ENCODE data around the gene CLP1. TPM values are rescaled to one million over a fixed set of nuclear protein-coding genes. Genes with fewer than 3 reads are reported as not detected.

CLP1 gene
- polyA plus RNA-seq, 3 donors: 7.6 to 17.9 (median 12.9) TPM

DNA sequence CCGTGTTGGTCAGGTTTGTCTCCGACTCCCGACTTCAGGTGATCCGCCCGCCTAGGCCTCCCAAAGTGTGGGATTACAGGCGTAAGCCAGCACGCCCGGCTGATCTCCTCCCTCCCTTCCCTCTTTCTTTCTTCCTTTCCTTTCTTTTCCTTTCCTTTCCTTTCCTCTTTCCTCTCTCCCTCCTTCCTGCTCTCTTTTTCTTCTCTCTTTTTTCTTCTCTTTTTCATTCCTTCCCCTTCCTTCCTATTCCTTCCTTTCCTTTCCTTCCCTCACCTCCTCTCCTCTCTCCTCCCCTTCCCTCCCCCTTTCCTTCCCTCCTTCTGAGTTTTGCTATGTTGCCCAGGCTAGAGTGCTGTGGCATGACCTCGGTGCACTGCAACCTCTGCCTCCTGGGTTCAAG lies 6.4 kb downstream of the CLP1 start:
- Histone ChIP-seq H4K20me1 (ENCODE audit: insufficient read depth, low read length) (peaks cover 13% of the 10 kb centered on the region), H3K27ac (ENCODE audit: low read depth in 1 of 2, low read length in 2 of 2) (no peak overlapping the region), H3K4me2 (replicated peaks; ENCODE audit: extremely low read depth, low read length, poor library complexity, severe bottlenecking) (no peak overlapping the region), H3K79me2 (ENCODE audit: insufficient read depth, low read length) (peaks cover 34% of the 10 kb centered on the region), H3K36me3 (replicated peaks in 1 of 2; ENCODE audit: control insufficient read depth in 1 of 2, insufficient read depth in 2 of 2, low read length in 2 of 2) (peaks cover 33 to 39% of the 10 kb centered on the region in 2 donors), H2AFZ (ENCODE audit: insufficient read depth, low read depth, low read length, poor library complexity, severe bottlenecking) (no peak overlapping the region), H3K9ac (ENCODE audit: insufficient read depth, low read length, poor library complexity, severe bottlenecking) (no peak overlapping the region), H3K27me3 (ENCODE audit: control insufficient read depth in 2 of 2, insufficient read depth in 2 of 2, low read length in 2 of 2) (no peaks in the 10 kb centered on the region), H3K4me1 (ENCODE audit: control insufficient read depth in 1 of 2, insufficient read depth in 2 of 2, low read length in 2 of 2) (peaks cover 15 to 19% of the 10 kb centered on the region in 2 donors), H3K9me3 (replicated peaks in 1 of 2; ENCODE audit: control insufficient read depth in 1 of 2, insufficient read depth in 1 of 2, low read length in 2 of 2) (no peaks in the 10 kb centered on the region), H3K4me3 (replicated peaks in 1 of 3; ENCODE audit: low read depth in 2 of 3, low read length in 3 of 3) (no peak overlapping the region)
- WGBS (ENCODE audit: insufficient coverage): 100% methylated on average over 4 of the region's 9 CpGs
- DNase-seq: no peak
- Mint-ChIP-seq H3K4me1 (peaks cover 14% of the 10 kb centered on the region), H3K27ac (no peak overlapping the region), H3K36me3 (peaks cover 35 to 45% of the 10 kb centered on the region in 2 donors), H3K9me3 (peaks cover 0 to 2% (median 0%) of the 10 kb centered on the region in 7 donors), H3K4me3 (no peak overlapping the region), H3K27me3 (ENCODE audit: low read depth in 3 of 3) (no peaks in the 10 kb centered on the region)
- TF ChIP-seq, protein P1, sequence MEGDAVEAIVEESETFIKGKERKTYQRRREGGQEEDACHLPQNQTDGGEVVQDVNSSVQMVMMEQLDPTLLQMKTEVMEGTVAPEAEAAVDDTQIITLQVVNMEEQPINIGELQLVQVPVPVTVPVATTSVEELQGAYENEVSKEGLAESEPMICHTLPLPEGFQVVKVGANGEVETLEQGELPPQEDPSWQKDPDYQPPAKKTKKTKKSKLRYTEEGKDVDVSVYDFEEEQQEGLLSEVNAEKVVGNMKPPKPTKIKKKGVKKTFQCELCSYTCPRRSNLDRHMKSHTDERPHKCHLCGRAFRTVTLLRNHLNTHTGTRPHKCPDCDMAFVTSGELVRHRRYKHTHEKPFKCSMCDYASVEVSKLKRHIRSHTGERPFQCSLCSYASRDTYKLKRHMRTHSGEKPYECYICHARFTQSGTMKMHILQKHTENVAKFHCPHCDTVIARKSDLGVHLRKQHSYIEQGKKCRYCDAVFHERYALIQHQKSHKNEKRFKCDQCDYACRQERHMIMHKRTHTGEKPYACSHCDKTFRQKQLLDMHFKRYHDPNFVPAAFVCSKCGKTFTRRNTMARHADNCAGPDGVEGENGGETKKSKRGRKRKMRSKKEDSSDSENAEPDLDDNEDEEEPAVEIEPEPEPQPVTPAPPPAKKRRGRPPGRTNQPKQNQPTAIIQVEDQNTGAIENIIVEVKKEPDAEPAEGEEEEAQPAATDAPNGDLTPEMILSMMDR (IDR thresholded peaks at IDR 0.05): no peak
- intact Hi-C loops (cut with micrococcal nuclease): loop anchor here in 1 of 2 donors (10.0 kb wide), 1 partner anchor 911 kb away; the partner anchor contains the start of genes LPXN and ZFP91

DNA sequence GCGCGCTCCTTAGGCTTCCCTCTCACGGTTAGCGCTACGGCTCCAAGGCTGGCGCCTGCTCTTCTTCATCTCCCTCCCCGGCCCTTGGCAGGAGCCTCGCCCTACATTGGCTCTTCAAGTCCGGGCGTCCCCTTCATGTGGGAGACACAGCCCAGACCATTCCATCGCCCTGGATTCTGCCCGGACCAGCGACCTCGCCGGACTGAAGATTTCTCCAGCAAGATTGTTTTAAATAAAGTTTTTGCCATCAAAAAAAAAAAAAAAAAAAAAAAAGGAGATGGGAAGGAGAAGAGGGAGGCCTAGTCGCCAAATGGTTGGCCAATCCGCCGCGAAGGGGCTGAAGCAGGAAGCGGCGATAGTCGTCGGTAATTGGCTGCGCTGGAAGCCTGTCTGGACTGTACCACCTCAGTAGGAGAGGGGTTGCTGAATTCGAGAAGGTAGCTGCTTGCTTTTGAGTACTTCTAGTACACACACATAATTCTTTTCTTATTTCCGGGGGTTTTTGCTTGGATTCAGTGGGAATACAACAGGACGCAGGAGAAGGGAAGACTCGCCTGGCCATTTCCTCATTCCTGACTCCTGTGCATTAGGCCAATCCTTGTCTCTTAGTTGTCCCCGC lies 9.7 kb downstream of the CLP1 start:
- WGBS (ENCODE audit: insufficient coverage): 0% methylated on average over 14 of the region's 29 CpGs

More for the DNA sequence above, 9.7 kb downstream of the CLP1 start:
- Histone ChIP-seq H3K36me3 (replicated peaks in 1 of 2; ENCODE audit: control insufficient read depth in 1 of 2, insufficient read depth in 2 of 2, low read length in 2 of 2) (peaks cover 15 to 21% of the 10 kb centered on the region in 2 donors), H3K27ac (ENCODE audit: low read depth in 1 of 2, low read length in 2 of 2) (peak overlapping the region; percentile 98 to 99), H3K9ac (ENCODE audit: insufficient read depth, low read length, poor library complexity, severe bottlenecking) (peak overlapping the region; percentile 99), H3K27me3 (ENCODE audit: control insufficient read depth in 2 of 2, insufficient read depth in 2 of 2, low read length in 2 of 2) (no peaks in the 10 kb centered on the region), H4K20me1 (ENCODE audit: insufficient read depth, low read length) (peaks cover 39% of the 10 kb centered on the region), H3K4me1 (ENCODE audit: control insufficient read depth in 1 of 2, insufficient read depth in 2 of 2, low read length in 2 of 2) (peaks cover 22 to 28% of the 10 kb centered on the region in 2 donors), H3K4me2 (replicated peaks; ENCODE audit: extremely low read depth, low read length, poor library complexity, severe bottlenecking) (peak overlapping the region; percentile 90), H3K4me3 (replicated peaks in 1 of 3; ENCODE audit: low read depth in 2 of 3, low read length in 3 of 3) (peak overlapping the region; percentile 74 to 99 (median 90)), H3K9me3 (replicated peaks in 1 of 2; ENCODE audit: control insufficient read depth in 1 of 2, insufficient read depth in 1 of 2, low read length in 2 of 2) (no peaks in the 10 kb centered on the region), H3K79me2 (ENCODE audit: insufficient read depth, low read length) (peaks cover 42% of the 10 kb centered on the region), H2AFZ (ENCODE audit: insufficient read depth, low read depth, low read length, poor library complexity, severe bottlenecking) (peak overlapping the region; percentile 96)
- Mint-ChIP-seq H3K27me3 (ENCODE audit: low read depth in 3 of 3) (no peaks in the 10 kb centered on the region), H3K27ac (peak overlapping the region; percentile 99 to 100 (median 100)), H3K4me1 (peaks cover 28% of the 10 kb centered on the region), H3K4me3 (peak overlapping the region; percentile 96 to 97), H3K9me3 (peaks cover 0 to 2% (median 0%) of the 10 kb centered on the region in 7 donors), H3K36me3 (peaks cover 16 to 18% of the 10 kb centered on the region in 2 donors)
- peak; percentile 98 to 99 (median 98) for DNase-seq
- intact Hi-C loops (cut with micrococcal nuclease): loop anchor here (1.0 to 10.0 kb wide), 6 partner anchors 10 to 908 kb away; partner anchors contain the start of genes CLP1 (in 1 of the 2), LPXN (in 1 of the 2), MED19 (in 1 of the 2) and TMX2 (in 1 of the 2)
- TF ChIP-seq, protein P1 (IDR thresholded peaks at IDR 0.05): no peak
